Measurements from ENCODE around the gene MRPL16.

- TF ChIP-seq POLR2A (IDR thresholded peaks at IDR 0.05; ENCODE audit: low read depth) = no peak
- TF ChIP-seq CTCF (IDR thresholded peaks at IDR 0.05) = no peak
- no peak for TF ChIP-seq POLR2AphosphoS5 (IDR thresholded peaks at IDR 0.05)
- no peak for TF ChIP-seq EP300 (IDR thresholded peaks at IDR 0.05)
Observed at GRCh38 chr11:59769828-59770227, 40.8 kb downstream of the MRPL16 start.

All from esophagus muscularis mucosa (tissue), 4 donors.